ENCODE measurements around the gene EIF3K.
"Not testable (repeated sequence)": the region's sequence is repeated elsewhere in the genome, so short reads cannot be mapped to it uniquely, and the experiment has no call there.

The EIF3K gene

DNA sequence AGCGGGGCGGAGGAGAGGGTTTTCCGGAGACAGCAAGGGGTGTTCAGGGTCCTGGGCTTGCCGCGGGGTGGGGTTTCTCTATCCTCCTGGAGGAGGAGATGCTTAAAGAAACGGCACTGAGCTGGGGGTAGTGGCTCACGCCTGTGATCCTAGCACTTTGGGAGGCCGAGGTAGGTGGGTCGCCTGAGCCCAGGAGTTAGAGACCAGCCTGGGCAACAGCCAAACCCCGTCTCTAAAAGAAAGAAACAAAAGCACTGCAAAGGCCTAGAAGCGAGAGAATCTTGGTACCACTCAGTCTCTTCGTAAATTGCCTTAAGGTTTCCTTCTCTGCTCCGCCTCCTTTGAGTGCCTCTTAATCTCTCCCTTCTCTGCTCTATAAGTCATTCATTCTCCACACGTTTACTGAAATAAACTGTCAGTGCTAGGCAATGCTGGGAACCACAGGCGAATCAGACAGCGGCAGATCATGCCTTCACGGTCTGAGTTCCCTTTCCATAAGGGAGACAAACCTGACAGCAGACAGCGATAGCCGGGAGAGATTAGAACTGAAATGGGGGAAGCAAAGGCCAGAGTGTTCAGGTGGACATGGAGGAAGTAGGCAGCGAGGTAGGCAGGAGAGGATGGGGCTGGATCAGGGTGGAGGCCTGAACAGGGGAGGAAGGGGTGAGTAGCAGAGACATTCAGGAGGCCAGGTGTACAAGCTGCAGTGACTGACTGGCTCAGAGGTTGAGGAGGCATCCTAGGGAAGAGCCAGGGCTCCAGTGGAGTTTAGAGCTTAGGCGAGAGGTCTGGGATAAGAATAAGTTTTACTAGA, 580 bp downstream of the EIF3K start:
- DNase-seq (ENCODE audit: low read depth) = no peak

DNA sequence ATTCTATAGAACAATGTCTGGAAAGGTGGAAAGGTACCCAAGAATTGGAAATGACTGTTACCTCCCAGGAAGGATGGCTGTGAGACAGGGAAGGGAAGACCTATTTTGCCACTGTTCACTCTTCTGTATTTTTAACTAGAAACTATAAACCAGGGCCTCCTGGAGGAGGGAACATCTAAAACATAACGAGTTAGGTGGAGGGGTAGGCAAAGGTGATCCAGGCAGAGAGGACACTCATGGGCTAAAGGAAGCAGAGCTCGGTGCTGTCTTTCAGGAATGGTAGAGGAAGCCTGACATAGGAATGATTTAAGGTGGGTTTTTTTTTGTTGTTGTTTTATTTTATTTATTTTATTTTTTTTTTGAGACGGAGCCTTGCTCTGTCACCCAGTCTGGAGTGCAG, 5.8 kb downstream of the EIF3K start:
- no peak for DNase-seq (ENCODE audit: low read depth)

- DNase-seq (ENCODE audit: low read depth) = no peak
These were observed 7.4 kb downstream of the EIF3K start for GRCh38 chr19:38626401-38626800.

- no peak for DNase-seq (ENCODE audit: low read depth)
These were observed 10.6 kb downstream of the EIF3K start for GRCh38 chr19:38629568-38629967.

GRCh38 chr19:38631301-38631700, 12.3 kb downstream of the EIF3K start:
- not testable (repeated sequence) for DNase-seq (ENCODE audit: low read depth)

GRCh38 chr19:38631811-38632475, 13.0 kb downstream of the EIF3K start:
- not testable (repeated sequence) for DNase-seq (ENCODE audit: low read depth)

GRCh38 chr19:38632476-38633213, 13.7 kb downstream of the EIF3K start:
- no peak for DNase-seq (ENCODE audit: low read depth)

- DNase-seq (ENCODE audit: low read depth) = peak; percentile 61
These were observed 15.9 kb downstream of the EIF3K start for GRCh38 chr19:38634757-38635482.

- no peak for DNase-seq (ENCODE audit: low read depth)
These were observed 16.8 kb downstream of the EIF3K start for GRCh38 chr19:38635483-38636399.

DNA sequence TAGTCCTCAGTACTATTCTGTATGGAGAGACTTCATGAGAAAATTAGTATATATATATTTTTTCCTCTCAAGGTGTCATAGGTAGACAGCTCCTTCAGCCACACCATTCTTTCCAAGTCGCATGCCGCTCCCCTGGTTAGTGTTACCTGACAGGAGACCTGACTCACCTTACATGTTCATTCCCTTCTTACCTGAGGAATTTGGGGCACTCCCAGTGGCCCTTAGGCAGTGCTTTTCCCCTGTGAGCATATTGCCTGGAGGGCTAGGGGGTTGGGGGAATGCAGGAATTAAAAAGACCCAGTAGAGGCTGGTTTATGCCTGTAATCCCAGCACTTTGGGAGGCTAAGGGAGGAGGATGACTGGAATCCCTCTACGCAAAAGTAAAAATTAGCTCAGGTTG, 19.5 kb downstream of the EIF3K start:
- DNase-seq (ENCODE audit: low read depth) = no peak

DNA sequence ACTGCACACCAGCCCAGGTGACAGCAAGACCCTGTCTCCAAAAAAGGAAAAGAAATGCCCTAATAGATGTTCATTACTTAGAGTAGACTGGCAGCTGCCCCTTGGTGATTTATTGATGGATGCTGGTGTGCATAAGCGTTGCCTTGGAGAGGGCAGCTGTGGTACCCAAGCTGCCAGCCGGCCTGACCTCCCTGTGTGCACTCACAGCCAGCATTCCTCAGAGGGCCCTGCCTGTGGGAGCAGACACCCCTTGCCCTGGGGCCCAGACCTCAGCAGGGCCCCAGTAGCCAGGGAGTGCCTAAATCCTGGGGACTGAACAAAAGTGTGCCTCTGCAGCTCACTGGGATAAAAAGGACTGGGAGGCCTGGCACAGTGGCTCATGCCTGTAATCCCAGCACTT, 20.7 kb downstream of the EIF3K start:
- no peak for DNase-seq (ENCODE audit: low read depth)

DNA sequence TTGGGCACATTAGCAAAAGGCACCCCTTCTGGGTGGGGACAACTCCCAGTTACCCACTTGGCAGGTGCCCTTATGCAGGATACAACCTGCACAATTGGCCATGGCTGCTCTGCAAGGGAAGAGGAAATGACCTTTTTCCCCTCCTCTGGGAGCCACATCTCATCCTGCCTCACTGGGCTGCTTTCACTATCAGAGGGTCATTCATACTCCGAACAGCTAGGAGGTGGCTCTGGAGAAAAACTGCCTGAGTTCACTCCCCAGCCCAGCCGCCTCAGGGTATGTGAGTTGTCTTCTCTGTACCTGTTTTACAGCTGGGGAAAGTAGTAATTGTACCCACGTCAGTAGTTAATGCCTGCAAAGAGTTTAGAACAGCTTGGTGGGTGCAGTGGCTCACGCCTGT, 21.4 kb downstream of the EIF3K start:
- DNase-seq (ENCODE audit: low read depth) = no peak

DNA sequence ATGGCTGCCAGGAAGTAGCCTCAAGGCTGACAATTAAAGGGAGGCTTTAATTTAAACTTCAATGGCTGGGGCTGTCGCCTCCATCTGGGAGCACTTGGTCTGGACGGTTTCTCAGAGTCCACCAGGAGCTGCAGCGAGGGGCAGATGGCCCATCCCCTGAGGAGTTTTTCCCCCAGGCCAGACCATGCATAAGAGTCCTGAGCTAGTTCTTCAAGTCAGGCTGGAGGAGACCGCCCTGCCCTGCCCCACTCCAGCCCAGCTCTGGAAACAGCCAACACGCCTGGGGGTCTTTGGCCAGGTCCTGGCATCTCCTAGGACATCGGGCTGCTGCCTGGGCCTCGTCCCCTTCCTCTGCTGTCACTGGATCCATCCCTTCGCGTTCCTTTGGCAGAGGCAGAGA, 23.2 kb downstream of the EIF3K start:
- DNase-seq (ENCODE audit: low read depth) = no peak

- no peak for DNase-seq (ENCODE audit: low read depth)
These were observed 25.7 kb downstream of the EIF3K start for GRCh38 chr19:38644719-38645118.

DNA sequence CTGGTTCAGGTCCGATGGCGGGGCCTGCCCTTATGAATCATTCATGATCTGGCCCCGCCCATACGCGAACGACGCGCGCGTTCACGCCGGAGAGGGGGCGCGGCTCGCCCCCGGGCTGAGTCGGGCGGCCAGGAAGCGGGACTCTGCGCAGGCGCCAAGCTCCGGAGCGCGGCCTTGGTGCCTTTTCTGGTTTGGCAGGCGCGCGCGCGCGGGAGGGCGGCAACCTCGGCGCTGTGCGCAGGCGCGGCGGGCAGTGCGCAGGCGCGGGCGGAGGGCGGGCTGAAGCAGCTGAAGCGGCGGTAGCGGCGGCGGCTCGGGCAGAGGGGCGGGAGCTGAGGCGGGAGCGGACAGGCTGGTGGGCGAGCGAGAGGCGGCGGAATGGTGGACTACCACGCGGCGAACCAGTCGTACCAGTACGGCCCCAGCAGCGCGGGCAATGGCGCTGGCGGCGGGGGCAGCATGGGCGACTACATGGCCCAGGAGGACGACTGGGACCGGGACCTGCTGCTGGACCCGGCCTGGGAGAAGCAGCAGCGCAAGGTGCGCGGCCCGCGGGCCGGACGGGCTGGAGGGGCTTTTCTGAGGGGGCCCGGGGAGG, 28.5 kb downstream of the EIF3K start, which contains the start of gene ACTN4:
TSS of gene ACTN4 (plus strand) at position 282 of the 598 bp plus-strand sequence. CDS start at position 379, 97 bp downstream.
- peak; percentile 100 for DNase-seq (ENCODE audit: low read depth)

- DNase-seq (ENCODE audit: low read depth) = no peak
These were observed 29.2 kb downstream of the EIF3K start for GRCh38 chr19:38647966-38648768.

DNA sequence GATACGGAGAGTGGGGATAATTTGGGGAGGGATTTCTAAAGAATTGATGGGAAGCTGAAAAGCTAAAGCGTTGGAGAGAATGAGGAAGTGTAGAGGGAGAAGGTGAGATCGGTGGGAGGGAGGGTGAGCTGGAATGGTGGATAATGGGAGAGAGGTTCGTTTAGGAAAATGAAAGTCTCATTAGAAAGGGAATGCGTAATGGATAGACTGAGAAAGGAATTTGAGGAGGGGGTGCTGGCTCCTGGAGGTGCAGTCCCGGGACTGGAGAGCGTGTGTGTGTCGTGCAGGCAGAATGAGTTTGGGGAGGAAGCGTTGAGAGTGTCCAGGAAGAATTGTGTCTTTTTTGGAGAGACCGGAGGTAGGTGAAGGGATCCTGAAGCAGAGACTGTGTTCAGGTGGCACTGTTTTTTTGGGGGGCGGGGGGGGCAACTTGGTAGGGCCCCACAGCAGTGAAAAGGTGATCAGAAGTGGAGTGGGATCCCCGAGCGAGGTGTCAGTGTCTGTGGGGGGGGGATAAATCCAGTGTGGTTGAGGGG, 29.8 kb downstream of the EIF3K start:
- no peak for DNase-seq (ENCODE audit: low read depth)

GRCh38 chr19:38649305-38650171, 30.6 kb downstream of the EIF3K start:
- DNase-seq (ENCODE audit: low read depth) = no peak
